HEK293 (cell line): ENCODE measurements around the gene ACAA2.
A peak's percentile ranks its signal among the peaks of the same experiment; 100 is the strongest.

ENCODE experiments used
- CTCF ChIA-PET: fragments of 350-600 bp; formaldehyde crosslinking; extraction: SDS; loops from one replicate; lab custom pipeline; 2021; ENCODE audit warnings: antibody characterized with exemption; lab: Yijun Ruan, JAX
- POLR2A ChIA-PET: fragments of 300-600 bp; formaldehyde crosslinking; extraction: SDS; loops from one replicate; lab custom pipeline; 2020; ENCODE audit warnings: antibody characterized with exemption, inconsistent platforms; lab: Yijun Ruan, JAX
- H3K27ac ChIP-seq: fragments of 200-500 bp; sonication (Bioruptor generic); 2 replicates; pipeline ENCODE4 v1.5.1; 2014; ENCODE audit warnings: low read depth, low read length, control low read depth, inconsistent platforms; ENCODE audit errors: extremely low read depth
- H3K36me3 ChIP-seq, 2 experiments: fragments of 200-500 bp in 1 of 2; sonication (Bioruptor generic) in 1 of 2; 1 replicate in 1 of 2; 2 replicates in 1 of 2; pipeline ENCODE4 v1.5.1; 2014 to 2017; ENCODE audit warnings: inconsistent platforms in 2 of 2, low read length in 2 of 2; ENCODE audit not compliant: control insufficient read depth in 2 of 2, insufficient read depth in 1 of 2
- H3K4me1 ChIP-seq: fragments of 200-500 bp; sonication (Bioruptor generic); 2 replicates; pipeline ENCODE4 v1.5.1; 2014; ENCODE audit warnings: mild to moderate bottlenecking, low read length, inconsistent platforms; ENCODE audit not compliant: control insufficient read depth, insufficient read depth
- H3K4me3 ChIP-seq: 2 replicates; pipeline ENCODE4 v1.5.1; 2011; ENCODE audit warnings: low read depth, mild to moderate bottlenecking, control low read depth, low read length, moderate library complexity
- H3K9me3 ChIP-seq: fragments of 200-500 bp; sonication (Bioruptor generic); 2 replicates; pipeline ENCODE4 v1.5.1; 2014; ENCODE audit warnings: low read depth, low read length, inconsistent platforms; ENCODE audit not compliant: control insufficient read depth, insufficient read depth
- KLF16 ChIP-seq: fragments of 450-650 bp; formaldehyde crosslinking; IDR thresholded peaks from 2 replicates; pipeline ENCODE4 v1.5.1; 2017; ENCODE audit warnings: missing biosample characterization, missing genetic modification characterization
- PRDM2 ChIP-seq: fragments of 450-650 bp; formaldehyde crosslinking; IDR thresholded peaks from 2 replicates; pipeline ENCODE4 v1.5.1; 2016; ENCODE audit warnings: missing biosample characterization, missing genetic modification characterization, borderline replicate concordance
- SP3 ChIP-seq: fragments of 450-650 bp; formaldehyde crosslinking; IDR thresholded peaks from 2 replicates; pipeline ENCODE4 v1.5.1; 2016; ENCODE audit warnings: missing biosample characterization, missing genetic modification characterization
- YY2 ChIP-seq: fragments of 450-650 bp; formaldehyde crosslinking; IDR thresholded peaks from 2 replicates; pipeline ENCODE4 v1.5.1; 2016; ENCODE audit warnings: missing biosample characterization, missing genetic modification characterization
- ZBTB20 ChIP-seq: fragments of 450-650 bp; formaldehyde crosslinking; IDR thresholded peaks from 2 replicates; pipeline ENCODE4 v1.5.1; 2016; ENCODE audit warnings: missing biosample characterization, missing genetic modification characterization
- ZBTB48 ChIP-seq: fragments of 450-650 bp; formaldehyde crosslinking; IDR thresholded peaks from 2 replicates; pipeline ENCODE4 v1.5.1; 2016; ENCODE audit warnings: missing biosample characterization, missing genetic modification characterization
- ZFP3 ChIP-seq: fragments of 450-650 bp; formaldehyde crosslinking; IDR thresholded peaks from 2 replicates; pipeline ENCODE4 v1.5.1; 2016; ENCODE audit warnings: low read depth, missing biosample characterization, missing genetic modification characterization
- ZNF133 ChIP-seq: fragments of 450-650 bp; formaldehyde crosslinking; IDR thresholded peaks from 2 replicates; pipeline ENCODE4 v1.5.1; 2016; ENCODE audit warnings: missing biosample characterization, missing genetic modification characterization
- ZNF140 ChIP-seq: fragments of 450-650 bp; formaldehyde crosslinking; IDR thresholded peaks from 2 replicates; pipeline ENCODE4 v1.5.1; 2016; ENCODE audit warnings: missing biosample characterization, missing genetic modification characterization
- ZNF148 ChIP-seq: fragments of 450-650 bp; formaldehyde crosslinking; IDR thresholded peaks from 2 replicates; pipeline ENCODE4 v1.5.0; 2017; ENCODE audit warnings: missing biosample characterization, missing genetic modification characterization, borderline replicate concordance
- ZNF155 ChIP-seq: fragments of 450-650 bp; formaldehyde crosslinking; IDR thresholded peaks from 2 replicates; pipeline ENCODE4 v1.5.1; 2016; ENCODE audit warnings: missing biosample characterization, missing genetic modification characterization
- ZNF174 ChIP-seq: fragments of 450-650 bp; formaldehyde crosslinking; IDR thresholded peaks from 2 replicates; pipeline ENCODE4 v1.5.0; 2017; ENCODE audit warnings: missing biosample characterization, mild to moderate bottlenecking, missing genetic modification characterization
- ZNF175 ChIP-seq: fragments of 450-650 bp; formaldehyde crosslinking; IDR thresholded peaks from 2 replicates; pipeline ENCODE4 v1.5.1; 2016; ENCODE audit warnings: missing biosample characterization, missing genetic modification characterization
- ZNF19 ChIP-seq: fragments of 450-650 bp; formaldehyde crosslinking; IDR thresholded peaks from 2 replicates; pipeline ENCODE4; 2016; ENCODE audit warnings: missing biosample characterization, missing genetic modification characterization, low read depth
- ZNF211 ChIP-seq: fragments of 450-650 bp; formaldehyde crosslinking; IDR thresholded peaks from 2 replicates; pipeline ENCODE4 v1.5.1; 2016; ENCODE audit warnings: low read depth, missing biosample characterization, missing genetic modification characterization
- ZNF239 ChIP-seq: fragments of 450-650 bp; formaldehyde crosslinking; IDR thresholded peaks from 2 replicates; pipeline ENCODE4 v1.5.1; 2016; ENCODE audit warnings: missing biosample characterization, missing genetic modification characterization
- ZNF274 ChIP-seq, 2 experiments: fragments of 200-500 bp in 1 of 2; fragments of 450-650 bp in 1 of 2; sonication (Bioruptor generic) in 1 of 2; formaldehyde crosslinking in 1 of 2; IDR thresholded peaks; 2 replicates each; pipeline versions ENCODE4 v1.5.1 to v1.6.1; 2014 to 2016; ENCODE audit warnings: borderline replicate concordance in 1 of 2, inconsistent platforms in 1 of 2, low read length in 1 of 2, missing biosample characterization in 1 of 2, missing genetic modification characterization in 1 of 2
- ZNF354C ChIP-seq: fragments of 450-650 bp; formaldehyde crosslinking; IDR thresholded peaks from 2 replicates; pipeline ENCODE4 v1.5.1; 2016; ENCODE audit warnings: missing biosample characterization, missing genetic modification characterization, low read depth, borderline replicate concordance
- ZNF37A ChIP-seq: fragments of 450-650 bp; IDR thresholded peaks from 2 replicates; pipeline ENCODE4 v1.5.1; 2018; ENCODE audit warnings: missing biosample characterization, missing genetic modification characterization
- ZNF423 ChIP-seq: fragments of 450-650 bp; formaldehyde crosslinking; IDR thresholded peaks from 2 replicates; pipeline ENCODE4 v1.5.1; 2016; ENCODE audit warnings: missing biosample characterization, missing genetic modification characterization
- ZNF530 ChIP-seq: fragments of 450-650 bp; formaldehyde crosslinking; IDR thresholded peaks from 2 replicates; pipeline ENCODE4 v1.5.1; 2016; ENCODE audit warnings: low read depth, missing biosample characterization, missing genetic modification characterization
- ZNF585B ChIP-seq: fragments of 450-650 bp; formaldehyde crosslinking; IDR thresholded peaks from 2 replicates; pipeline ENCODE4 v1.5.1; 2016; ENCODE audit warnings: missing biosample characterization, missing genetic modification characterization
- ZNF664 ChIP-seq: fragments of 450-650 bp; formaldehyde crosslinking; IDR thresholded peaks from 2 replicates; pipeline ENCODE4 v1.5.1; 2016; ENCODE audit warnings: missing biosample characterization, missing genetic modification characterization
- ZNF768 ChIP-seq: fragments of 450-650 bp; formaldehyde crosslinking; IDR thresholded peaks from 2 replicates; pipeline ENCODE4 v1.5.1; 2018; ENCODE audit warnings: missing biosample characterization, mild to moderate bottlenecking, missing genetic modification characterization
- ZSCAN5A ChIP-seq: fragments of 450-650 bp; formaldehyde crosslinking; IDR thresholded peaks from 2 replicates; pipeline ENCODE4 v1.5.1; 2016; ENCODE audit warnings: missing biosample characterization, missing genetic modification characterization
- ZXDB ChIP-seq: fragments of 450-650 bp; formaldehyde crosslinking; IDR thresholded peaks from 2 replicates; pipeline ENCODE4 v1.5.1; 2016; ENCODE audit warnings: missing biosample characterization, missing genetic modification characterization

Gene ACAA2

GRCh38 chr18:49813319-49814146 is at the start of gene ACAA2:
TSS of gene ACAA2 (minus strand) at chr18:49813533. CDS start at chr18:49813484, 49 bp downstream.
- CTCF ChIA-PET = no interaction called here
- H3K27ac ChIP-seq = peak within 1 kb of the TSS; percentile 96
- peaks cover 22% of the 10 kb centered on the region for H3K4me1 ChIP-seq
- no peaks in the 10 kb centered on the region for H3K9me3 ChIP-seq
- no peaks in the 10 kb centered on the region; a peak in 1 of 3 replicates for H3K36me3 ChIP-seq
- POLR2A ChIA-PET = interaction anchor here (0.6 to 1.4 kb wide), 5 partner anchors 21 to 327 kb away, joined by 3 to 12 read pairs (median 4); partner anchors contain the start of gene C18orf32
- H3K4me3 ChIP-seq = peak within 1 kb of the TSS; percentile 76
- TF ChIP-seq ZNF664 (tag by site-specific recombination) (no peak), ZNF174 (tag by site-specific recombination) (no peak), PRDM2 (tag by site-specific recombination) (no peak), KLF16 (tag by site-specific recombination) (peak; percentile 88), ZNF768 (tag by site-specific recombination) (no peak), ZBTB20 (peak; percentile 63; the same call in 1 of the 2 replicates), YY2 (tag by site-specific recombination) (peak; percentile 75), ZFP3 (tag by site-specific recombination) (no peak), ZNF354C (no peak), ZNF175 (tag by site-specific recombination) (no peak), ZBTB48 (tag by site-specific recombination) (peak; percentile 90), ZNF530 (tag by site-specific recombination) (no peak), ZNF37A (no peak), ZNF274 (IDR thresholded peaks at IDR 0.05; ENCODE audit: low read length) (no peak), ZNF274 (tag by site-specific recombination; IDR thresholded peaks at IDR 0.05; ENCODE audit: borderline replicate concordance) (no peak), ZNF133 (tag by site-specific recombination) (0 out of 2 replicates have a peak, but pooled peaks have one; percentile 20), ZNF148 (tag by site-specific recombination) (no peak), ZNF239 (tag by site-specific recombination) (no peak), ZNF140 (tag by site-specific recombination) (no peak), SP3 (tag by site-specific recombination) (peak; percentile 90), ZNF19 (tag by site-specific recombination) (no peak), ZNF423 (tag by site-specific recombination) (peak; percentile 87), ZNF211 (no peak), ZNF155 (tag by site-specific recombination) (no peak), ZXDB (tag by site-specific recombination) (peak; percentile 84; the same call in 1 of the 2 replicates), ZNF585B (tag by site-specific recombination) (no peak), ZSCAN5A (tag by site-specific recombination) (peak; percentile 49; the same call in 1 of the 2 replicates)
